HG02610 (cell line): ENCODE results near the gene SLC2A11.

ENCODE experiments used
- ATAC-seq: cut with Tn5 transposase; IDR thresholded peaks from one replicate; pipeline ENCODE4 v1.9.1; 2021; ENCODE audit warnings: mild to moderate bottlenecking, moderate library complexity; ENCODE audit not compliant: unreplicated experiment

Gene SLC2A11

DNA sequence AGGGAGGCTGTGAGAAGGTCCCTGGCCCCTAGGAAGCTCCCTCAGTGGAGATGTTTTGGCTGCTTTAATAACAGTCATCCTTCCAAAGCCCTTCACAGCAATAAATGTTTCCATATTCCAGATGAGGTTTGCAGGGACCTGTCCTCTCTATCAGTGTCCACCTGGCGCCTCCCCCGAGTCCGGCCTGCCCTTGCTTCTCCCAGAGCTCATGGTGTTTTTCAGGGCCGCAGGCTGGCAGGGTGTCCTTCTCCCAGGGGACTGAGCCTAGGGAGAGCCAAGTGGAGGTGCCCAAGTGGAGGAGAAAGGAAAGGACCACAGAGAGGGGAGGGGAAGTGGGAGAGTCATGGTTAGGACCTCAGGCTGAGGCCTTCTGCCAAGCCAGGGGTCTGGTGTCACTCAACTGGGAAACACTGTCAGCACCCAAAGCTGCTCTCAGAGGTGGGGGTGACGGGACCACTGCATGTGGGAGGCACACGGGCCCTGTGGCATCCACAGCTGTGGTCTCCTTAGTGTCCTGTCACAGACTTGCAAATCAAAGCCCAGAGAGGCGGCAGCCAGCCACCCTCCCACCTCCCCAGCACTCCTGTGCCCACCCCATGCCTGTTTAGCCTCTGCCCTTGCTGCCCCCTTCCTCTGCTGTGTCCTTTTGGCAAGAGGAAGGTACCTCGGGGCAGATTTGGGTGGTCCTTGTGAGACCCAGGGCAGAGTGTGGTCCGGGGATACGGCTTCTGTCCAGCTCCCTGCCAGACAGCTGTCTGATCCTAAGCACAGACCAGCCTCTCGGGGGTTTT is 25.3 kb upstream of the SLC2A11 start:
- ATAC-seq = no peak

DNA sequence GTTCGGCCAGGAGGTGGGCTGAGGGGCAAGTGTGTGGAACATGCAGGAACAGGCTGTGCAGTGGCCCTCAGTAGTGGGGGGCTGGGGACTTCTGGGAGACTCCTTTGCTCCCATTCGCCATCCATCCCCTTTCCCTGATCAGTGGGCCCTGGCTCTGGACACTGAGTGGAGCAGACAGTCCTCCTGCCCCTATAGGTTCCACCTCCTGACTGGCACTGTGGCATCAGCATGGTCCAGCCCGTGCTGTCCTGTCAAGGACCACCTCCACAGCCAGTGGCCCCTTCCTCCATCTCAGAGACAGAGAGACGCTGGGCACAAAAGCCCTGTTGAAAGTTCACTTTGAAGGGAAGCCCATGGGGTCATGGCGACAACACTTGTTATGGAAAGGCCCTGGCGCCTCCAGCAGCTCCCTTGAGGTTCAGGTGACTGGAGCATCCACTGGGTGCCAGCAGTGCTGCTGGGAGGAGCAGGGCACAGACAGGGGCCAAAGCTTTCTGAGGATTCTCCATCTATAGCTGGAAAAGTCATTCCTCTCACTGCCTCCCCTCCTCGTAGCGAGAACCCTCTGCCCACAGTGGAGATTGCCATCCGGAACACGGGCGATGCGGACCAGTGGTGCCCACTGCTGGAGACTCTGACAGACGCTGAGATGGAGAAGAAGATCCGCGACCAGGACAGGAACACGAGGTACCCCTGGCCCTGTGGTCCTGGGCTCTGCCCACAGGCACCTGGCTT is 24.5 kb upstream of the SLC2A11 start:
- ATAC-seq = no peak

DNA sequence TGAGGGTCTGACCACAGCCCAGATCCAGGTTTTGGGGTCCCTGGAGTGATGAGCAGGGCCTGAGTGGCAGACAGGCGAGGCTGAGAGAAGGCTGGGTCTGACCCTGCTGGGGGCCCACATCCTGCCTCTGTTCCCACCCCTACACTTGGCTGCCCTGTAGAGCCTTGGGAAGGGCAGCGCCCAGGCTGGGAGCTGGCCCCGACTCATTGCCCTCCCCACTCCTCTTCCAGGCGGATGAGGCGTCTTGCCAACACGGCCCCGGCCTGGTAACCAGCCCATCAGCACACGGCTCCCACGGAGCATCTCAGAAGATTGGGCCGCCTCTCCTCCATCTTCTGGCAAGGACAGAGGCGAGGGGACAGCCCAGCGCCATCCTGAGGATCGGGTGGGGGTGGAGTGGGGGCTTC is 23.8 kb upstream of the SLC2A11 start:
- ATAC-seq = no peak

DNA sequence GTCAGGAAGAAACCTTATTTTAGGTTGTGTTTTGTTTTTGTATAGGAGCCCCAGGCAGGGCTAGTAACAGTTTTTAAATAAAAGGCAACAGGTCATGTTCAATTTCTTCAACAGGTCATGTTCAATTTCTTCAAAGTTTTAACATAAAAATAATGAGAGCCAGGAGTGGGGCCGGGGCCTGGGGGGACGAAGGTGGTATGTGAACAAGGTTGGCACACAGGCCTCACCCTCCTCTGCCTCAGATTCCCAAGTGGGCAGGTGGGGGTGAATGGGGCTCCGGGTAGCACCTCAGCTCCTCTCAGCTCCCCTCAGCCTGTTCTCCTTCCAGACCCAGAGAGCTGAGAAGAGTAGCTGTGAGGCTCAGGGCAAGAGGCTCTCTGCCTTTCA is 23.3 kb upstream of the SLC2A11 start:
- no peak for ATAC-seq

DNA sequence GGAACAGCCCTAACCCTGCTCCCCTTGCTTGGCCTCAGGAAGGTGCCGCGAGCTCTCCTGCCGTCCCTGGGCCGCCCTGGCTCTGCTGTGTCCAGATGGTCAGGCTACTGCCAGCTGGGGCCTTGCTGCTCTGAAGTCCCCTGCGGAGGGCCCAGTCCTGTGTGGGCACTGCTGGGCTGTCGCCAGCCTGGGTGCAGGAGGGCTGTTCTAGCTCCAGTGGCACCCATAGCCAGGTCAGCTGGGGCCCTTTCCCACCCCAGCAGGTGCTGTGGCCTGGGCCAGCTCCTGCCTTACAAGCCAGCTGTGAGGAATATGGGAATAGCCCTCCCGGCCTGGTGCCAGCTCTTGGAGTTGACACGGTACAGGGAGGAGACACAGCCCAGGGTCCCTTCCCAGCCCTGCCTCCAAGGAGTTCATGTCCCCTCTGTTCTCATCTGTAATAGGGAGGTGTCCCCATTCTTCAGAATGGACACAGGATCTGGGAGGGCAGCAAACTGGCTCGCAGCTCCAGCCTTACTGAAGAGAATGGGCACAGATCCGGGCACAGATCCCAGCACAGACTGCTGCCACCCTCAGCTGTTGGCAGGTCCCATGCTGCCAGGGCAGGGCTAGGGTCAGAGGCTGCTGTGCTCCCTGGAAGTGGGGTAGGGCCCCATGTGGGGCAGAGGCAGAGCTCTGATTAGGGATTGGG is 22.7 kb upstream of the SLC2A11 start:
- no peak for ATAC-seq

DNA sequence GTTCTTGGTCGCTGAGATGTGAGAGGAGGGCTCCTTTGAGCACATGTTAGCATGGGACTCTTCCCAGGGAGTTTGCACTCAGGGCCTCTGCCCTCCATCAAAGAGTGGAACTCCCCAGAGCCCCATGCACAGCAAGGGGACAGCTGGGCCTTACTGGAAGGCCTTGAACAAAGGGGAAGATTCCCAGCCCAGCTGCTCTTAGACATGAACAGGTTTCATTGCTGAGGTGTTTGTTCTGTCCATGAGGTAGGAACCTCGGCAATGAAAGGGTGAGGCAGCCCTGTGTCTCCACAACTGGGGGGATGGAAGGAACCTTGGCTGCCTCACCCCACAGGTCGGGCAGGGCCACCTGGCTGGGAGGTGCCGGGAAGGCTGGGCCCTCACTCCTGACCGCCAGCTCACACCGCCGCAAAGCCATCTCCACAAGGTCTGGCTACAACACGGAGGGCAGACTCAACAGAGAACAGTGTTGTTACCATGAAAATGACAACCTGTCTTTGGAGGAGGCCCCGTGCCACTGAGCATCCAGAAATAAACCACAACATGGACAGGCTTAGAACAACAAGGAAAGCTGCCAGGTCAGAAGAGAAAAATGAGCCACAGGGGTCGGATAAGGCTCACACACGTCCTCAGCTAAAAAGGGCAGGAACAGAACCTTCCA is 22.1 kb upstream of the SLC2A11 start:
- no peak for ATAC-seq

DNA sequence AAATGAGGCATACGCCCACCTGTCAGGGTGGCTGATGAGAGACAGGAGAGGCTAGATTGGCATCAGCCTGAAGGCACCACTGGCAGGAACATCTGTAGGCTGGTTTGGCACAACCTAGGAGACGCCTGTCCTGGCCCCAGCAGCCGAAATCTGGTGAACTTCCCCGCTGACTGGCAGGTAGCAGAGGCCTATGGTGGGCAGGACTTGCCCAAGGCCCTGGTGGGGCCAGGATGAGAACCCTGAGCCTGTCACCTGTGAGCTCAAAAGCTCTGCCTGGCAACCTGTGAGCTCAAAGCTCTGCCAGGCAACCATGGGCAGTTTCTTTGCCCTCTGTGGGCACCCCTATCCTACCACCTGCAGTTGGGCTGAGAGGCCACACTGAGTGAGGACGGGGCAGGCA is 21.4 kb upstream of the SLC2A11 start:
- ATAC-seq = no peak

DNA sequence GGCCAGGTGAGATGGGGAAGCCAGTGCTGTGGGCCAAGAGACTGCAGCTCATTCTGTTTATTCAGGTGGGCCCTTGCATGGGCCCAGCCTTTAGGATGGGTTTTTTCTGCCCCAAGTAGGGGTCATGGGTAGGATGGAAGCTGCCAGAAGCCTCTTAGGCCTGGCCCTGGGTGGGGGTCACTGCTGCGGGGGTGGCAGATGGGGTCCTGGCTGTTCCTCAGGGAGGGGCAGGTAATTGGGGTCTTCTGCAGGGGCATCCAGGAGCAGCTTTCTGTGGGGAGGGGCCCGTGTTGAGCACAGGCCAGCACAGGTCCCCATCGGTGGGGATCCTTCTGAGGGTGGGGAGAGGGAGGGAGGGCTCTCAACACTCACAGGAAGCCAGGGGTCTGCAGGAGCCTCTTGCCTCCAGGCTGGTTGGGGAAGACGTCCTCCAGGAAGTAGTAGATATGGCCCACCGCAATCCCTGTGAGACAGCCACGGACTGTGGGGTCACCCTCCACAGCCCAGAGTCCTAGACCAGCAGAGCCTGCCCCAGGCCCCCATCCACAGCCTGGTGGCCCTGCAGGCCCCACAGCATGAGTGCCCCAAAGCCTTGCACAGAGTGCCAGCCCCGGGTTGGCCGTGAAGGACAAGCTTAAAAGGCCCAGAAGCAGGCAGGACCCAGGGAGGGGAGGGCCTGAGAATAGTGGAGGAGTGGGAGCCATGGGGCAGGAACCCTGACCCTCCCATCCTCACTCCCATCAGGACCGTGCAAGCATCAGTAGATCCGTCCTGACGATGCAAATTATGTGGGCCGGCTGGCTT is 20.8 kb upstream of the SLC2A11 start:
- no peak for ATAC-seq

DNA sequence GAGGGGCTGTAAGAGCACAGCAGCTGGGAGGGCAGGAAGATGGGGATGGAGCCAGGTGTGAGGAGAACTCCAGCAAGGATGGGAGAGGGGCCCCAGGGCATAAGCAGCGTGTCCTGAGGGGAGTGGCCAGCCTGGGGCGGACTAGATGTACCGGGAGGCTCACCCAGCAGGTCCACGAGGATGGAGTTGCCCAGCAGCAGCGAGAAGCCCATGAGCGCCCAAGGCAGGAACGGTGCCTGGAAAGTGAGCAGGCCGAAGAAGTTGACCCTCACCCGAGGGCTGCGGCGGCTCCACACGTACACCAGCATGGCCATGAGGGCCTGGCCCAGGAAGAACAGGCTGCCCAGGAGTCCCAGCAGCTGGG is 20.2 kb upstream of the SLC2A11 start:
- no peak for ATAC-seq

DNA sequence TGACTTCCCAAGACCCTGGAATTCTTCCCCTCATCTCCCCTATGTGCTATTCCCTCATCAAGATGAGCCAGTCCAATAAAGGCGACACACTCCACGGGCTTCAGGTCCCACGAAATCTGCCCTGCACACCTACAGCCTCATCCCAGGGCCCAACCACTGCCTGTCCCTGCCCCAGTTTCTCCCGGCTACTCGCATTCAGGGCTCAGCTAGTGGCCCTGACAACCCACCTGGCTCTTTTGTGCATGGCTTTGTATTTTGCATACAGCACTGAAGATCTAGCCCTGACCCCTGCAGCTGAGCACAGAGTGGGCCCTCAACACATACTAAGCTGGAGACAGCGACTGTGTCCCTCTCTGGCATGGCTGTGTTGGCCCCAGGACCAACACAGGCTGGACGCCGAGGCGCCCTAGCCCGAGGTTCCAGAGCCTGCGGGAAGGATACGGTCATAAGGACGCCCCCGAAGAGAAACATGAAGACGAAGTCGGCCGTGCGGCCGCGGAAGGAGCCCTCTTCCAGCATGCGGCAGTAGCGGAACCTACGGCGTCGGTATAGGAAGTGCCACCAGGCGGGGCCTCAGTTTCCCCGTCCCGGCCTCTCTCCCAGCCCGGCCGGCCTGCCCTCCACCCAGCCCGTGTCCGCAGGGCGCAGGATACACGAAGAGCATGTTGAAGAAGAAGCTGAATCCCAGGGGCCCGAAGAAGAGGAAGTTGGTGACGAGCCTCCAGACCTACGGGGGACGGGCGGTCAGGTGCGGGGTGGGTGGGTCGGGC is 19.6 kb upstream of the SLC2A11 start:
- ATAC-seq = no peak

DNA sequence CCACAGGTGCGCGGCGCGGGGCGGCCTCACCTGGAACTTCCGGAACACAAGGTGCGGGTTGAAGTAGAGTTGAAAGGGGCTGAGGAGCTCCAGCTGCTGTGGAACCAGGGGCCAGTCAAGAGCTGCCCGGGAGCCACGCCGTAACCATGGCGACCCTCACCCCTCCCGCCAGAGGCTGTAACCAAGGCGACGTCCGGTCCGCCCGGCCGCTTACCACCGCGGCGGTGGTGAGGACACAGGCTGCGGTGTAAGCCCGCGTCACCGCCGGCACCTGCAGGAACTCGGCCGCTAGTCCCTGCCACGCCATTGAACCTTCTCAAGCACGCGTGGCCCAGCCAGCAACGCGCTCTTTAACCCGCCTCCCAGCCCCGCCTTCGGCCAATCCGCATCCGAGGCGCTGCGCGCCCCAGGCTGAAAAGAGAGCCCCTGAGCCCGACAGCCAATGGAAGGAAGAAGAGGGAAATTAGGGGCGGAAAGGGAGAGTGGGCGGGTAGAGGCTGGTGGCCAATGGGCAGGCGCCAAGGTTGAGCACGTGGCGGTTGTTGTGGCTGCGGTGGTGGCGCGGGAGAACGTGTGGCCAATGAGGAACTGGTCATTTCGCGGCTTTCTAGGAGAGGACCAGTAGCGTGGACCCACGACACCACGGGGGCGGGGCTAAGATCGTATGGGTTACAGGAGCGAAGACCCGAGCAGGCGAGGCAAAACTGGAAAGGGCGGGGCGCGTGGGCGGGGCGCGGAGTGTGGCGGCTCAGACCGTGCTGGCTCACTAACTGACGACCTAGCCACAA is 18.8 kb upstream of the SLC2A11 start, which contains the start of gene DERL3:
TSS of gene DERL3 (minus strand) at position 326 of the 788 bp plus-strand sequence. CDS start at position 307, 19 bp downstream.
- peak; percentile 78 for ATAC-seq

DNA sequence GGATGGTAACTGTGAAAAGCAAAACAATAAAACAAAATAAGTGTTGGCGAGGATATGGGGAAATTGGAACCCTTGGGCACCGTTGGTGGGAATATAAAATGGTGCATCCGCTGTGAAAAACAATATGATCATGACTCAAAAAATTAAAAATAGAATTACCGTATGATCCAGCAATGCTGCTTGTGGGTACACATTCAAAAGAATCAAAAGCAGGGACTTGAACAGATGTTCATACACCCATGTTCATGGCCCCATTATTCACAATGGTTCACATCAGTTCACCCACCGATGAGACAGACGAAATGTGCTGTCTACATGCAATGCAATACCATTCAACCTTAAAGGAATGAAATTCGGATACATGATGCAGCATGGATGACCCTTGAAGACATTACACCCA is 17.6 kb upstream of the SLC2A11 start:
- ATAC-seq = no peak

DNA sequence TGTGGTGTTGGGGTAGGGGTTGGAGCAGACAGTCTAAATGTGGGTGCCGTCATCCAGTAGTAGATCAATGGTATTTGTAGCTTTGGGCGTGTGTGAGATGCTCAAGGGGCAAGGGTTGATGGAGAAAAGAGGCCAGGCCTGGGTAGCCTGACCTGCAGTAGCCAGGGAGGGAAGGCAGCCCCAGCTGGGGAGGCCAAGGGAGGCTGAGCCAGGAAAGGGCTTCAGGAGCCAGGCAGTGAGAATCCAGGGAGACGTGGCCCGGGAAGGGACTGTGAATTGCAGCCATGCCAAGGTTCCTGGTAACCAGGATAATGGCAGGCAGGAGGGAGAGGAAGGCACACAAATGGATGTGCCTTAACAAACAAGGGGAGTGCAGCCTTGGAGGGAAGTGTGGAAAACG is 16.4 kb upstream of the SLC2A11 start:
- ATAC-seq = no peak

DNA sequence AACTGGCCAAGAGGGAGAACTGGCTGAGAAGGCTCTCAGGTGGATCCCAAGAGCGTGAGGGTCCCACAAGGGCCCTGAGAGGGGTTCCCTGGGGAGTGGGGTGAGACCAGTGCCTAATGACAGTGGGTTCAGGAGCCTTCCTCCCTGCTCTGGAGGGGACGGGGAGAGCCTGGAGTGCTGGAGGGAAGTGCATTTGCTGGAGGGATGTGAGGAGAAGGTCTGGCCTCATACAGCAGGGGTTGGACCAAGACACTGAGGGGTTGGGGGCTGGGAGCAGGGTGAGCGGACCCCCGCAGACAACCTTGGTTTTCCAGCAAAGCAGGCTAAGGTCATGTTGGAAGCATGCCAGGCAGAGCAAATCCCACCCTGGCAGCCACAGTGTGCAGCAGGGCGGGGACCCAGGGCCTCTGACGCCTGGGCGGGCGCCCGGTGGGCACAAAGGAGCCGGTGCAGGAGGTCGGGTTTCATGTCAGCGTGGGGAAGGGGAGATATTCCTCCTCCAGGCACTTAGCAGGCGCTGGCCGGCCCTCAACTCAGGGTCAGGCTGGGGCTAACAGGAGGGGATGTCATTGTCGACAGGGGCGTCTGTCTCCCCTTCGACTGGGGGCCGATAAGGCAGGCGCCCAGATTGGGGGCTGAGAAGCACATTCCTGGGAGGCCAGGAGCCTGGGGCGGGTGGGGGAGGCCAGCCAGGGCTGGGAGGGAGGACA is 15.8 kb upstream of the SLC2A11 start:
- no peak for ATAC-seq

DNA sequence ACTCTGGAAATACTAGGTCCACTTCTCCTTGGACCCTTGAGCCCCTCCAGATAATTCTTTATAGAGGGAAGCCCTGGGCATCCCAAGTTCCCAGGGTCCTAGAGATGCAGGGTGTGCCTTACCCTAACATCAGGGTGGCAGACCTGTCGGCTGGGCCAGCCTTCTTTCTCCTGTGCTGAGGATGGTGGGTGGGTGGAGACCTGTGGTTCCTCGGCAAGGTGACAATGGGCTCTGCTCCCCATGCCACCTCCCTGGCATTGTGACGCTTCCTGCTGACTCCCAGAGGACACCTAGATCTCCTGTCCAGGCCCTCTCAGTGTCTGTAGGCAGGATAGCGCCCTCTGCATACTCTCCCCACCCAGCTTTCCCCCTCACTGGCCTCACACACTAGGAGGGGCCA is 15.1 kb upstream of the SLC2A11 start:
- ATAC-seq = no peak

DNA sequence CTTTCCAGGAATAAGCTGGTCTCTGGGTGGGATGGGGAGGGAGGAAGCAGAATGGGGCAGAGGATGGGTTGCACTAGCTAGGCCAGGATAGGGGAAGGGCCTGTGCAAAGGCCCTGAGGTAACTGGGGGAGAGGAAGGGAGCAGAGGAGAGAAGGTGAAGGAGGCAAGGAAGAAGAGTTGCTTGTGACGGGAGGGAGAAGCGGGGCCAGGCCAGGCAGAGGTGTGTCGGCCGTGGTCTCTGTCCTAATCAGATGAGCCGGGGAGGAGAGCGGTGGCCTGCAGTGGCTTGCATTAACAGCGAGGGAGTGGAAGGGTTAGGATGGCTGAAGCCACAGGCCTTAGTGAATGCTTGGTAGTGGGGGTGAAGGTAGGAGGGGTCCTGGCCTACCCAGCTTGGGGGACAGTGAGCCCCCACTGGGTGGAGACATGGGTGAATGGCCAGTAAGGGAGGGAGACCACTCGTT is 12.9 kb upstream of the SLC2A11 start:
- ATAC-seq = no peak

DNA sequence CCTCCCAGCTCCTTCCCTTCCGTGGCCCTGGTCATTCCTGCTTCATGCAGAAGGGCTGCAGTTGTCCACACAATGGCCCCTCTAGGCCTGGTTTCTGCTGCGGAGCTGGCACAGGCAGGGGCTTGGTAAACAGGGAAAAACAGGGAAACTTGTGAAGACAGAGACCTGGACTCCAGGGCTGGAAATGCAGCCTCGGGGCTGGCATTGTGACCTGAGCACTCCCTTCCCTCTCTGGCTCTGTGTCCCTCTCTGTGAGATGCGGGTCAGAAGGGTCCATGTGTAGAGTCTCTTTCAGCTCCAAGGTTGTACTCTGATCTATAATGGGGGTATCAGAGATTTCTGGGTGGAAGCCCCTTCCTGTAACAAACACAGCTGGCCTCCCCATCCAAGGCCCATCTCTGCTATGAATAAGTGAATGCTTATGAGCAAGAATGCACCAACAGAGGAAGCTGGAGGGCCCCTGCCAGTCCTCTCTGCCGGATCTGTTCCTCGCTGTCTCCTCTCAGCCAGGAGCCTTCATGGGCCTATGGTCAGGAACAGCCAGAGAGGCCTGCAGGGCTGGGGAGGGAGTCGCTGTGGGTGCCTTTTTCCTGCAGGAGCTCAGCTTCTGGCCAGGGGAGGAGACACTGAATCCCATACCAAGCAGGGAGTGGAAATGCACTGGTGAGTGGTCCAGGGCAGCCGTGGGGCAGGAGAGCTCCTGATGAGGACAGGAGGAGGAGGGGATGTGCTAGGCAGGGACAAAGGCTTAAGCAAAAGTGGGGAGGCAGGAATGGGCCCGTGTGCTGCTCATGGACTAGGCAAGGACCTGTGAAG is 12.2 kb upstream of the SLC2A11 start:
- no peak for ATAC-seq
